ENCODE measurements around the gene PEX11G.

Gene PEX11G

GRCh38 chr19:7494416-7495098 is 5.7 kb upstream of the PEX11G start:
- no peak for DNase-seq (ENCODE audit: low read depth in 2 of 2)

GRCh38 chr19:7492558-7492957 is 3.7 kb upstream of the PEX11G start:
- no peak for DNase-seq (ENCODE audit: low read depth in 2 of 2)

- no peak for DNase-seq (ENCODE audit: low read depth in 2 of 2)
These were observed 3.3 kb upstream of the PEX11G start for GRCh38 chr19:7492142-7492541.

- no peak for DNase-seq (ENCODE audit: low read depth in 2 of 2)
These were observed 792 bp upstream of the PEX11G start for GRCh38 chr19:7489609-7490044.

GRCh38 chr19:7486923-7487322 is 1.9 kb downstream of the PEX11G start:
- DNase-seq (ENCODE audit: low read depth in 2 of 2), result no peak

GRCh38 chr19:7483720-7484201 is 5.1 kb downstream of the PEX11G start:
- DNase-seq (ENCODE audit: low read depth in 2 of 2), result no peak

GRCh38 chr19:7482584-7483439 is 6.0 kb downstream of the PEX11G start:
- DNase-seq (ENCODE audit: low read depth in 2 of 2), result no peak

- no peak for DNase-seq (ENCODE audit: low read depth in 2 of 2)
These were observed 7.9 kb downstream of the PEX11G start for GRCh38 chr19:7480970-7481255.

GRCh38 chr19:7480222-7480969 is 8.4 kb downstream of the PEX11G start:
- DNase-seq (ENCODE audit: low read depth in 2 of 2), result no peak

- DNase-seq (ENCODE audit: low read depth in 2 of 2), result no peak
These were observed 10.0 kb downstream of the PEX11G start for GRCh38 chr19:7478843-7479227.

GRCh38 chr19:7478173-7478842 is 10.5 kb downstream of the PEX11G start:
- DNase-seq (ENCODE audit: low read depth in 2 of 2), result no peak

- no peak for DNase-seq (ENCODE audit: low read depth in 2 of 2)
These were observed 11.1 kb downstream of the PEX11G start for GRCh38 chr19:7477758-7478157.

GRCh38 chr19:7476777-7477494 is 11.9 kb downstream of the PEX11G start:
- no peak for DNase-seq (ENCODE audit: low read depth in 2 of 2)

- DNase-seq (ENCODE audit: low read depth in 2 of 2), result no peak
These were observed 12.6 kb downstream of the PEX11G start for GRCh38 chr19:7476241-7476640.

GRCh38 chr19:7475665-7476064 is 13.2 kb downstream of the PEX11G start:
- DNase-seq (ENCODE audit: low read depth in 2 of 2), result no peak

- DNase-seq (ENCODE audit: low read depth in 2 of 2), result no peak
These were observed 16.9 kb downstream of the PEX11G start for GRCh38 chr19:7471696-7472615.

- no peak for DNase-seq (ENCODE audit: low read depth in 2 of 2)
These were observed 18.1 kb downstream of the PEX11G start for GRCh38 chr19:7470540-7471305.

GRCh38 chr19:7469669-7470285 is 19.1 kb downstream of the PEX11G start:
- DNase-seq (ENCODE audit: low read depth in 2 of 2), result no peak

GRCh38 chr19:7468840-7469239 is 20.0 kb downstream of the PEX11G start:
- no peak for DNase-seq (ENCODE audit: low read depth in 2 of 2)

Data from stimulated activated CD4-positive, alpha-beta T cell treated with anti-CD3 and anti-CD28 coated beads, Interleukin-1b, Interleukin-23, amount 100 ng/mL, for 1 hour (primary cell).